GM12872 (cell line): Measurements from ENCODE around the gene SPRR4.

ENCODE experiments used
- CTCF ChIP-seq: IDR thresholded peaks from 3 replicates; pipeline ENCODE4 v1.5.1; 2011; ENCODE audit warnings: low read depth, mild to moderate bottlenecking, low read length, moderate library complexity; ENCODE audit not compliant: insufficient read depth

SPRR4 gene

GRCh38 chr1:152965853-152966252 lies 4.6 kb upstream of the SPRR4 start:
- no peak for TF ChIP-seq CTCF

GRCh38 chr1:152967201-152967600 lies 3.2 kb upstream of the SPRR4 start:
- TF ChIP-seq CTCF = no peak

- no peak for TF ChIP-seq CTCF
These were observed 2.2 kb upstream of the SPRR4 start for GRCh38 chr1:152968248-152968647.

GRCh38 chr1:152969036-152969435 lies 1.4 kb upstream of the SPRR4 start:
- no peak for TF ChIP-seq CTCF

GRCh38 chr1:152972196-152972886 lies 1.9 kb downstream of the SPRR4 start:
- no peak for TF ChIP-seq CTCF

- TF ChIP-seq CTCF = no peak
These were observed 6.2 kb downstream of the SPRR4 start for GRCh38 chr1:152976688-152977087.

GRCh38 chr1:152977614-152978013 lies 7.2 kb downstream of the SPRR4 start:
- no peak for TF ChIP-seq CTCF
